Measurements from ENCODE around the gene DLG2.

Gene DLG2

GRCh38 chr11:84871116-84871515 lies 756.0 kb downstream of the DLG2 start:
- no peak for DNase-seq (ENCODE audit: insufficient read length, low spot score)
- no peak for FAIRE-seq

GRCh38 chr11:84870486-84870885 lies 756.7 kb downstream of the DLG2 start:
- TF ChIP-seq SPI1 (IDR thresholded peaks at IDR 0.05; ENCODE audit: low read depth, low read length) (no peak), POU2F2 (IDR thresholded peaks at IDR 0.05; ENCODE audit: low read depth, low read length) (no peak)
- no peak for DNase-seq (ENCODE audit: insufficient read length, low spot score)
- FAIRE-seq: no peak

More at GRCh38 chr11:84871116-84871515, 756.0 kb downstream of the DLG2 start:
- TF ChIP-seq TAF1 (IDR thresholded peaks at IDR 0.05; ENCODE audit: low read depth, low read length) (no peak), POU2F2 (IDR thresholded peaks at IDR 0.05; ENCODE audit: low read depth, low read length) (no peak)

GRCh38 chr11:84866922-84867321 lies 760.2 kb downstream of the DLG2 start:
- FAIRE-seq (no peak), DNase-seq (ENCODE audit: insufficient read length, low spot score) (no peak)
- TF ChIP-seq POLR2AphosphoS5 (IDR thresholded peaks at IDR 0.05; ENCODE audit: low read depth, low read length): no peak
- TF ChIP-seq SPI1 (IDR thresholded peaks at IDR 0.05; ENCODE audit: low read depth, low read length): no peak
- no peak for TF ChIP-seq TAF1 (IDR thresholded peaks at IDR 0.05; ENCODE audit: low read depth, low read length)
- no peak for TF ChIP-seq POU2F2 (IDR thresholded peaks at IDR 0.05; ENCODE audit: low read depth, low read length)
- no peak for TF ChIP-seq POLR2A (IDR thresholded peaks at IDR 0.05; ENCODE audit: low read depth, low read length)
- TF ChIP-seq PAX5 (IDR thresholded peaks at IDR 0.05; ENCODE audit: insufficient read depth, low read length, severe bottlenecking): no peak

GRCh38 chr11:84865791-84866535 lies 761.2 kb downstream of the DLG2 start:
- FAIRE-seq: no peak
- no peak for TF ChIP-seq PAX5 (IDR thresholded peaks at IDR 0.05; ENCODE audit: insufficient read depth, low read length, severe bottlenecking)
- TF ChIP-seq POLR2A (IDR thresholded peaks at IDR 0.05; ENCODE audit: low read depth, low read length): no peak
- TF ChIP-seq TAF1 (IDR thresholded peaks at IDR 0.05; ENCODE audit: low read depth, low read length): no peak
- no peak for TF ChIP-seq POLR2AphosphoS5 (IDR thresholded peaks at IDR 0.05; ENCODE audit: low read depth, low read length)
- no peak for TF ChIP-seq POU2F2 (IDR thresholded peaks at IDR 0.05; ENCODE audit: low read depth, low read length)
- no peak for TF ChIP-seq SPI1 (IDR thresholded peaks at IDR 0.05; ENCODE audit: low read depth, low read length)
- DNase-seq (ENCODE audit: insufficient read length, low spot score): no peak

- DNase-seq (ENCODE audit: insufficient read length, low spot score) (no peak), FAIRE-seq (no peak)
- TF ChIP-seq POLR2AphosphoS5 (IDR thresholded peaks at IDR 0.05; ENCODE audit: low read depth, low read length): no peak
- no peak for TF ChIP-seq TAF1 (IDR thresholded peaks at IDR 0.05; ENCODE audit: low read depth, low read length)
- TF ChIP-seq POU2F2 (IDR thresholded peaks at IDR 0.05; ENCODE audit: low read depth, low read length): no peak
- TF ChIP-seq POLR2A (IDR thresholded peaks at IDR 0.05; ENCODE audit: low read depth, low read length): no peak
- TF ChIP-seq SPI1 (IDR thresholded peaks at IDR 0.05; ENCODE audit: low read depth, low read length): no peak
- TF ChIP-seq PAX5 (IDR thresholded peaks at IDR 0.05; ENCODE audit: insufficient read depth, low read length, severe bottlenecking): no peak
Observed at GRCh38 chr11:84865257-84865656, 761.9 kb downstream of the DLG2 start.

DNA sequence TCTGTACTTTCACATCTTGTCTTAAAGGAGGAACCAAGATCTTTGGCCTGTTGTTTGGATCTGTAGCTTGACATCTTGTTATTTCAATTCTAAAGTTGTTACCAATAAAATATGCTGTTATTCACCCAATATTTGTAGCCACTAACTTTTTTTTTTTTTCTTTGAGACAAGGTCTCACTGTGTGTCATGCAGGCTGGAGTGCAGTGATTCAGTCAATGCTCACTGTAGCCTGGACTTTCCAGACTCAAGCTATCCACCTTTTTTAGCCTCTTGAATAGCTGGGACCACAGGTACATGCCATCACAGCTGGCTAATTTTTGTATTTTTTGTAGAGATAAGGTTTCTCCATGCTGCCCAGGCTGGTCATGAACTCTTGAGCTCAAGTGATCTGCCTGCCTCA lies 769.4 kb downstream of the DLG2 start:
- TF ChIP-seq SPI1 (IDR thresholded peaks at IDR 0.05; ENCODE audit: low read depth, low read length) (no peak), POLR2AphosphoS5 (IDR thresholded peaks at IDR 0.05; ENCODE audit: low read depth, low read length) (no peak), POU2F2 (IDR thresholded peaks at IDR 0.05; ENCODE audit: low read depth, low read length) (no peak), PAX5 (IDR thresholded peaks at IDR 0.05; ENCODE audit: insufficient read depth, low read length, severe bottlenecking) (no peak), TAF1 (IDR thresholded peaks at IDR 0.05; ENCODE audit: low read depth, low read length) (no peak), POLR2A (IDR thresholded peaks at IDR 0.05; ENCODE audit: low read depth, low read length) (no peak)
- no peak for FAIRE-seq
- DNase-seq (ENCODE audit: insufficient read length, low spot score): no peak

- TF ChIP-seq POLR2A (IDR thresholded peaks at IDR 0.05; ENCODE audit: low read depth, low read length) (no peak), POU2F2 (IDR thresholded peaks at IDR 0.05; ENCODE audit: low read depth, low read length) (no peak), TAF1 (IDR thresholded peaks at IDR 0.05; ENCODE audit: low read depth, low read length) (no peak), PAX5 (IDR thresholded peaks at IDR 0.05; ENCODE audit: insufficient read depth, low read length, severe bottlenecking) (no peak), SPI1 (IDR thresholded peaks at IDR 0.05; ENCODE audit: low read depth, low read length) (no peak), POLR2AphosphoS5 (IDR thresholded peaks at IDR 0.05; ENCODE audit: low read depth, low read length) (no peak)
- FAIRE-seq (no peak), DNase-seq (ENCODE audit: insufficient read length, low spot score) (no peak)
Observed at GRCh38 chr11:84855508-84856245, 771.5 kb downstream of the DLG2 start.

- no peak for DNase-seq (ENCODE audit: insufficient read length, low spot score)
- TF ChIP-seq PAX5 (IDR thresholded peaks at IDR 0.05; ENCODE audit: insufficient read depth, low read length, severe bottlenecking) (no peak), POLR2AphosphoS5 (IDR thresholded peaks at IDR 0.05; ENCODE audit: low read depth, low read length) (no peak), POU2F2 (IDR thresholded peaks at IDR 0.05; ENCODE audit: low read depth, low read length) (no peak), SPI1 (IDR thresholded peaks at IDR 0.05; ENCODE audit: low read depth, low read length) (no peak), POLR2A (IDR thresholded peaks at IDR 0.05; ENCODE audit: low read depth, low read length) (no peak), TAF1 (IDR thresholded peaks at IDR 0.05; ENCODE audit: low read depth, low read length) (no peak)
- FAIRE-seq: no peak
Observed at GRCh38 chr11:84854498-84854880, 772.7 kb downstream of the DLG2 start.

DNA sequence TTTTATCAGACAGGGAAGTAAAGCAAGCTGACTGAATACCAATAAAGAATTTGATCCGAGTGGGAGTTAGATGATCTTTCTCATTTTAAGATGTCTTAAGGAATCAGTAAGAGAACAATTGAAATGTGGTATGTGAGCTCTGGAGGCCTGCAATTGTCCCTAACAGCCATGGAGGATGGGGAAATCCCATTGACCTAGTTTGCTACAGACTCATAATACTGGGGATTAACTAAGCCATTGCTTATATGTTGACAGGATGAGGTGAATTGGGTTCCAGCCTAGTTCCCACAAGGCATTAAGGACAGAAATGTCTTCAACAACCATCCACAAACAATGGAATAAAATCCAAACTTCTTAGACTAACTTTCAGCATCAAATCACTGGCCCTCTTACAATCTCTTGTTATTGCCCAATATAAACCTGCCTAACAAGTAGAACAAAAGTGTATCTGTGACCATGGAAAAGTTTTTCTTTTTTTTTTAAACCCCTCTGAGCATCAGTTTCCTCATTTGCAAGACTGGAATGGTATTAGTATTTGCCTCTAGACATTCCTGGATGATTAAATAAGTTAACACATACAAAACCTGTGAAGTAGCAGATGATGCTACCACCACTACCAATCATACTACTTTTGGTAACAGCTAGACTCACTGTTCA lies 773.2 kb downstream of the DLG2 start:
- FAIRE-seq (no peak), DNase-seq (ENCODE audit: insufficient read length, low spot score) (no peak)
- no peak for TF ChIP-seq POLR2AphosphoS5 (IDR thresholded peaks at IDR 0.05; ENCODE audit: low read depth, low read length)
- TF ChIP-seq POU2F2 (IDR thresholded peaks at IDR 0.05; ENCODE audit: low read depth, low read length): no peak
- TF ChIP-seq SPI1 (IDR thresholded peaks at IDR 0.05; ENCODE audit: low read depth, low read length): no peak
- TF ChIP-seq TAF1 (IDR thresholded peaks at IDR 0.05; ENCODE audit: low read depth, low read length): no peak
- TF ChIP-seq PAX5 (IDR thresholded peaks at IDR 0.05; ENCODE audit: insufficient read depth, low read length, severe bottlenecking): no peak
- no peak for TF ChIP-seq POLR2A (IDR thresholded peaks at IDR 0.05; ENCODE audit: low read depth, low read length)

All from GM12891 (cell line).